ENCODE results near the gene PTK6.

GRCh38 chr20:63572788-63573646 lies 35.8 kb upstream of the PTK6 start:
- TF ChIP-seq CTCF (IDR thresholded peaks at IDR 0.05), result no peak
- no peak for TF ChIP-seq POLR2A (IDR thresholded peaks at IDR 0.05; ENCODE audit: low read depth)
- TF ChIP-seq POLR2AphosphoS5 (IDR thresholded peaks at IDR 0.05), result no peak
- no peak for TF ChIP-seq EP300 (IDR thresholded peaks at IDR 0.05)
